GM19372 (cell line): ENCODE measurements around the gene ARPC2.

Experiments
- ATAC-seq: cut with Tn5 transposase; IDR thresholded peaks from one replicate; pipeline ENCODE4 v1.9.1; 2021; ENCODE audit warnings: mild to moderate bottlenecking, low read depth, moderate library complexity; ENCODE audit not compliant: unreplicated experiment

ARPC2 gene

GRCh38 chr2:218285604-218286003, 68.6 kb downstream of the ARPC2 start:
- no peak for ATAC-seq

- ATAC-seq = peak; percentile 65
These were observed 69.8 kb downstream of the ARPC2 start for GRCh38 chr2:218286570-218287459.

- ATAC-seq = no peak
These were observed 72.8 kb downstream of the ARPC2 start for GRCh38 chr2:218289639-218290315.

GRCh38 chr2:218290316-218291261, 73.6 kb downstream of the ARPC2 start:
- ATAC-seq = peak; percentile 40

- no peak for ATAC-seq
These were observed 74.5 kb downstream of the ARPC2 start for GRCh38 chr2:218291318-218292047.

GRCh38 chr2:218292048-218293014, 75.3 kb downstream of the ARPC2 start, which contains the start of gene TMBIM1:
Gene TMBIM1, minus strand, starts transcription at chr2:218292503. Its CDS starts 10,362 bp downstream, at chr2:218282141.
- ATAC-seq = peak; percentile 73

- no peak for ATAC-seq
These were observed 76.9 kb downstream of the ARPC2 start for GRCh38 chr2:218293715-218294429.

- no peak for ATAC-seq
These were observed 77.5 kb downstream of the ARPC2 start for GRCh38 chr2:218294430-218295022.

- ATAC-seq = no peak
These were observed 78.0 kb downstream of the ARPC2 start for GRCh38 chr2:218295029-218295428.

- ATAC-seq = no peak
These were observed 79.2 kb downstream of the ARPC2 start for GRCh38 chr2:218296200-218296599.

- no peak for ATAC-seq
These were observed 79.9 kb downstream of the ARPC2 start for GRCh38 chr2:218296847-218297246.

GRCh38 chr2:218298314-218298875, 81.4 kb downstream of the ARPC2 start:
- ATAC-seq = no peak

- no peak for ATAC-seq
These were observed 83.2 kb downstream of the ARPC2 start for GRCh38 chr2:218300141-218300540.

GRCh38 chr2:218301176-218301819, 84.3 kb downstream of the ARPC2 start:
- ATAC-seq = peak; percentile 62
